ENCODE results near the gene CCR6.

- TF ChIP-seq CTCF (IDR thresholded peaks at IDR 0.05) (no peak), POLR2AphosphoS5 (IDR thresholded peaks at IDR 0.05) (no peak), POLR2A (IDR thresholded peaks at IDR 0.05) (no peak), EP300 (IDR thresholded peaks at IDR 0.05; ENCODE audit: low read depth) (no peak)
These were observed 28.1 kb downstream of the CCR6 start for GRCh38 chr6:167150941-167151549.
